Astrocyte of the cerebellum (primary cell): ENCODE results near the gene NCCRP1.

Experiments
- DNase-seq: peaks from one replicate; pipeline ENCODE4 v3.0.0-alpha.2; 2011; ENCODE audit warnings: low read depth
- H3K4me3 ChIP-seq: 2 replicates; pipeline ENCODE4 v1.5.1; 2011; ENCODE audit warnings: mild to moderate bottlenecking, low read depth, low read length, moderate library complexity
- CTCF ChIP-seq: IDR thresholded peaks from 2 replicates; pipeline ENCODE4 v1.5.1; 2012; ENCODE audit warnings: low read length, low read depth, moderate library complexity, mild to moderate bottlenecking; ENCODE audit errors: missing control alignments
- in situ Hi-C: cut with HindIII; loops from 2 replicates; pipeline ENCODE4 v1.10.0; 2017; ENCODE audit warnings: low sequenced_read_pairs

NCCRP1 gene

GRCh38 chr19:39179754-39180153 lies 17.0 kb upstream of the NCCRP1 start:
- DNase-seq = no peak
- H3K4me3 ChIP-seq = no peak overlapping the region
- TF ChIP-seq CTCF = no peak
- in situ Hi-C loops = no loop called here

GRCh38 chr19:39180749-39181148 lies 16.0 kb upstream of the NCCRP1 start:
- H3K4me3 ChIP-seq = no peak overlapping the region
- no peak for DNase-seq
- in situ Hi-C loops = no loop called here
- TF ChIP-seq CTCF = no peak

GRCh38 chr19:39181500-39182173 lies 15.1 kb upstream of the NCCRP1 start:
- no peak for TF ChIP-seq CTCF
- H3K4me3 ChIP-seq = no peak overlapping the region
- no peak for DNase-seq
- in situ Hi-C loops = no loop called here

- no peak for TF ChIP-seq CTCF
- in situ Hi-C loops = no loop called here
- H3K4me3 ChIP-seq = no peak overlapping the region
- DNase-seq = no peak
These were observed 14.6 kb upstream of the NCCRP1 start for GRCh38 chr19:39182174-39182505.

- DNase-seq = no peak
- in situ Hi-C loops = no loop called here
- TF ChIP-seq CTCF = no peak
- H3K4me3 ChIP-seq = no peak overlapping the region
These were observed 13.7 kb upstream of the NCCRP1 start for GRCh38 chr19:39183104-39183503.

GRCh38 chr19:39186391-39186790 lies 10.4 kb upstream of the NCCRP1 start:
- DNase-seq = no peak
- in situ Hi-C loops = no loop called here
- no peak overlapping the region for H3K4me3 ChIP-seq
- no peak for TF ChIP-seq CTCF
